GM10266 (cell line): ENCODE measurements around the gene CDA.

Experiments
- DNase-seq: peaks from one replicate; pipeline ENCODE4 v3.0.0; 2012; ENCODE audit errors: extremely low spot score
- CTCF ChIP-seq: IDR thresholded peaks from 2 replicates; pipeline ENCODE4 v1.5.1; 2012; ENCODE audit warnings: mild to moderate bottlenecking, low read depth; ENCODE audit not compliant: control insufficient read depth, insufficient read depth; ENCODE audit errors: missing control alignments

The CDA gene

GRCh38 chr1:20616847-20617487 lies 28.1 kb downstream of the CDA start:
- TF ChIP-seq CTCF = no peak
- DNase-seq = no peak

GRCh38 chr1:20618550-20618949 lies 29.7 kb downstream of the CDA start:
- TF ChIP-seq CTCF = no peak
- no peak for DNase-seq

- DNase-seq = no peak
- no peak for TF ChIP-seq CTCF
Observed at GRCh38 chr1:20619999-20620398, 31.1 kb downstream of the CDA start.

- DNase-seq = no peak
- no peak for TF ChIP-seq CTCF
Observed at GRCh38 chr1:20621012-20621411, 32.1 kb downstream of the CDA start.

- no peak for DNase-seq
- no peak for TF ChIP-seq CTCF
Observed at GRCh38 chr1:20624709-20625108, 35.8 kb downstream of the CDA start.

- DNase-seq = no peak
- no peak for TF ChIP-seq CTCF
Observed at GRCh38 chr1:20625176-20626097, 36.5 kb downstream of the CDA start.

GRCh38 chr1:20626098-20626427 lies 37.2 kb downstream of the CDA start:
- no peak for TF ChIP-seq CTCF
- no peak for DNase-seq
